COR-L47 (cell line): ENCODE data around the gene LRRC4B.
A peak's percentile ranks its signal among the peaks of the same experiment; 100 is the strongest.

Experiments used
- DNase-seq: peaks from one replicate; lab custom pipeline; 2025; lab: John Stamatoyannopoulos, UW

Gene LRRC4B

GRCh38 chr19:50570997-50571396 is 2.8 kb upstream of the LRRC4B start:
- DNase-seq: no peak

- no peak for DNase-seq
Observed at GRCh38 chr19:50569938-50570540, 1.8 kb upstream of the LRRC4B start.

DNA sequence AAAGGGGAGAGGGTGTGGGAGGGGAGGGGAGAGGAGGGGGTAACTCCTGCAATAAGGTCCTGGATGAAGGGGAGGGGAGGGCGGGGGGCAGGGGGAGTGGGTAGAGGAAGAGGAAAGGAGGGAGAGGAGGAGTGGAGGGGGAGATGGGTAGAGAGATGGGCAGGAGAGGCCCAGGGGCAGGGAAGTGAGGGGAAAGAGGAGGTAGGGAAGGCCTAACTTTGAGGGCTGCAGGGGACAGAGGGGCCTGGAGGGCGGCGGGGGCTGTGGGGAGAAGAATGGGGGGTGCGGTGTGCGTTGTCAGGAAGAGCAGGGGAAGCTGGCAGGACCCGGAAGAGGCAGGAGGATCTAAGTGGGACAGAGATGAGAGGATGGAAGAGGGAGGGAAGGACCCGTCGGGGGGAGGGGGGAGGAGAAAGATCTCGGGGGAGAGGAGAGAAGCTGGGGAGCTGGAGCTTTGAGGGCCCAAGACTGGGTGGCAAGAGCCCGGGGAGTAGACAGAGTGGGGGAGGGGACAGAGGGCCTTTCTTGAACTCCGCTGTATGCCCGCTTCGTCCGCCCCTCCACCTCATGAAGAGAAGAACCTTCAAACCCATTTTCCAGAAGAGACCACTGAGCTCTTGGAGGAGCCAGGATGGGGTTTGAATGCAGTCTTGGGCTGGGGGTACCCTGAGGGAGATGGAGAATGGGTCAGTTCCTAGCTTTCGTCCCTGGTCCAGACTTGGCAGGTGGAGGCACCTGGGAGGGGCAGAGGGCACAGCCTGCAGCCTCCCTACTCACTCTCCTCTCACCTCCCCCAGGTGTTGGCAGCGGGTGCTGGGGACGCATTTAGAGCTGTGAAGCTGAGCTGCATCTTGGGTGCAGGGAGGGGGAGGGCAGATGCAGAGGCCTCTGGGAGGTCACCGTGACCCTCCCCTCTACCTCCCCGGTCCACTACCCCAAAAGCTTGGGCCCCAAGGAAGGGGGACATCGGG is 778 bp upstream of the LRRC4B start:
- no peak for DNase-seq

GRCh38 chr19:50567052-50567841 is 988 bp downstream of the LRRC4B start:
- DNase-seq: peak; percentile 30

- DNase-seq: no peak
Observed at GRCh38 chr19:50565984-50566903, 2.0 kb downstream of the LRRC4B start.

GRCh38 chr19:50564229-50565105 is 3.8 kb downstream of the LRRC4B start:
- no peak for DNase-seq

DNA sequence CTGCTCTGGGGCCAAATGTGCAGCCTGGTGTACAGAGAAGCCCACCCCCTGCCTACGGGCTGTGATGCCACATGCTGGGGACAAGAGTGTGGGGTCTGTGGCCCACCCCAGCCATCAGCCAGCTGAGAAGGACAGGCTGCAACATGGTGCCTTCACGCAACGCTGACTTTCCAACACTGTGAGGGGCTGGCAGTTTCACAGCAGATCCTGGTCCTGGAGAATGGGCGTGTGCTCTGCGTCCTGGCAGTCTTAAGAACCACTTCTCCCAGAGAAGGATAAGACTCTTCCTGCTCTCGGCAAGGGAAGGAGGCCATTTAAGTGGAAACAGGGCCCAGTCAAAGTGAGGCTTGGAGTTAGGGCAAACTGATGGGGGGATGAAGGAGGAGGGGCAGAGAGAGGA is 4.6 kb downstream of the LRRC4B start:
- DNase-seq: no peak

GRCh38 chr19:50562996-50563395 is 5.2 kb downstream of the LRRC4B start:
- no peak for DNase-seq

DNA sequence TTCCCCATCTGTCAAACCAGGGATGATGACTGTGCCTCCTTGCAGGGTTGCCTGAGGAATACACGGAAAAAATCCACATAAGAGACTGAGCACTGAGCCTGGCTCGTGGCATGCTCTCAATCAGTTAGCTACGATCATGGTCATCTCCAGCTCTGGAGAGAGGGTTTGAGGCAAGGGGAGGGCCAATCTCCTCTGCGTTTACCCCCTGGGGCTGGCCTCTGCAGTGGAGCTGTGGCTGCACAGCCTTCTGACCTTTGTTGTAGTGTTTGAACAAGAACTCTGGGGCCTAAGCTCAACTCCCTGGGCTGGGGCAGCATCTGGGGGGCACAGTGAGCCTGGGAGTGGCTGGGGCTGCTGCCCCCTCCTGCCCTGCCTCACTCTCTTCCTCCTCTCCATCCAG is 5.9 kb downstream of the LRRC4B start:
- DNase-seq: no peak

DNA sequence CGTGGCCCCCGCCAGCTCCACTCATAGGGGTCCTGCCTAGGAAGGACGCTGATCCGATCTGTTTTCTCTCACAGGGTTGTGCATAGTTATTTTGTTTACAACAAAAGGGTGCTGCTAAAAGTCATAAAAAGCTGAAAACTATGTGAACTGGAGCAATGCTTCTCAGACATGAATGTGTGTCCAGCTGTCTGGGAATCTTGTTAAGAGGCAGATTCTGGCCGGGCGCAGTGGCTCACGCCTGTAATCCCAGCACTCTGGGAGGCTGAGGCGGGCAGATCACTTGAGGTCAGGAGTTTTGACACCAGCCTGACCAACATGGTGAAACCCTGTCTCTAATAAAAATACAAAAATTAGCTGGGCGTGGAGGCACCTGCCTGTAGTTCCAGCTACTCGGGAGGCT is 8.6 kb downstream of the LRRC4B start:
- DNase-seq: no peak

DNA sequence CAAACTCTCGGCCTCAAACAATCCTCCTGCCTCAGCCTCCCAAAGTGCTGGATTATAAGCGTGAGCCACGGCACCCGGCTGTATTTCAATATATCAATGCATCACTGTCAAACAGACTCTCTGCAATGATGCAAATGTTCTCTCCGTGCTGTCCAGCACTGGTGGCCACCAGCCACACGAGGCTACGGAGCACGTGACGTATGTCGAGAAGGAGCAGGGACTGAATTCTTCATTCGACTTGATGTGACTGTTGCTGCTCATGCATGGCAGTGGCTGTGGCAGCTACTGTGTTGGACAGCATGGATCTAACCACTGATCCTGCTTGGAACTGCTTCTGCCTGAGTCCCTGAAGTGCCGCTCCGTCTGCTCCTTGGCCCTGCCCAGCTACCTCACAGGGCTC is 9.8 kb downstream of the LRRC4B start:
- DNase-seq: no peak

- DNase-seq: no peak
Observed at GRCh38 chr19:50558039-50558438, 10.2 kb downstream of the LRRC4B start.

- no peak for DNase-seq
Observed at GRCh38 chr19:50557009-50557613, 11.1 kb downstream of the LRRC4B start.

GRCh38 chr19:50556282-50557008 is 11.8 kb downstream of the LRRC4B start:
- DNase-seq: peak; percentile 19

- no peak for DNase-seq
Observed at GRCh38 chr19:50555450-50556281, 12.6 kb downstream of the LRRC4B start.

- no peak for DNase-seq
Observed at GRCh38 chr19:50555033-50555432, 13.2 kb downstream of the LRRC4B start.

DNA sequence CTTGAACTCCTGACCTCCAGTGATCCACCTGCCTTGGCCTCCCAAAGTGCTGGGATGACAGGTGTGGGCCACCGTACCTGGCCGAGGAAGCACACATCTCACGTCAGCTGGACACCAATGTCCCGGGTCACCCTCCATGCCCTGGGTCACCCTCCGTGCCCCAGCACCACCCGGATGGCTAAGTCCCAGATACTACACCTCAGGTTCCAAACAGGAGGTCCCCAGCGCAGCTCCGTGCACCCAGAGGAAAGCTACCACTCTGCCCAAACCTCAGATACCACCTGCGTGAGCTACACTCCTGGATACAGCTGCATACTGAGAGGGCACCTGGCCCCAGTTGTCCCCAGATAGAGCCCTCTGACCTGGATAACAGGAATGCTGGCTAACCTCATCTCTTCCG is 14.0 kb downstream of the LRRC4B start:
- DNase-seq: no peak

- no peak for DNase-seq
Observed at GRCh38 chr19:50553134-50553703, 15.0 kb downstream of the LRRC4B start.
